ENCODE measurements around the gene DDX59.

Gene DDX59

GRCh38 chr1:200669314-200670241 lies at the start of gene DDX59:
TSS of gene DDX59 (minus strand) at chr1:200669907. CDS start at chr1:200666740, 3,167 bp downstream.
- DNase-seq: peak; percentile 87

- DNase-seq: no peak
These were observed 44.9 kb upstream of the DDX59 start for GRCh38 chr1:200714504-200715187.

DNA sequence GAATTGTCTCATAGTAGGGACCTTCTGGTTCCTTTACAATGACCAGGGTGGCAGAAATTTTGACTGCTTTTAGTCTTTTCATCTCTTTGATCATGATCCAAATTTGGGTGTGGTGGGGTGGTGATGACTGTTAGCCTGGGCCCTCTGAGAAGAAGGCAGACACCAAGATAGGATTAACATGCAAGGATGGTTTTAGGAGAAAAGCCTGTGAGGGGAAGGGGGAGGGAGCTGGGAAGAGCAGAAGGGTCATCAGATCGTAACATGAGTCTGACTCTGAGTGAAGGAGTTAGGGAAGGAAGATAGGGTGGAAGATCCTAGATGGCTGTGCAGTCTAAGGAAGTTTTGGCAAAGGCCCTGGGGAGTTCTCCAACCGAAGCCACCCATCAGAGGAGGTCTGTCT lies 40.5 kb upstream of the DDX59 start:
- DNase-seq: no peak

- DNase-seq: no peak
These were observed 39.1 kb upstream of the DDX59 start for GRCh38 chr1:200708769-200709168.

- no peak for DNase-seq
These were observed 38.5 kb upstream of the DDX59 start for GRCh38 chr1:200708161-200708560.

DNA sequence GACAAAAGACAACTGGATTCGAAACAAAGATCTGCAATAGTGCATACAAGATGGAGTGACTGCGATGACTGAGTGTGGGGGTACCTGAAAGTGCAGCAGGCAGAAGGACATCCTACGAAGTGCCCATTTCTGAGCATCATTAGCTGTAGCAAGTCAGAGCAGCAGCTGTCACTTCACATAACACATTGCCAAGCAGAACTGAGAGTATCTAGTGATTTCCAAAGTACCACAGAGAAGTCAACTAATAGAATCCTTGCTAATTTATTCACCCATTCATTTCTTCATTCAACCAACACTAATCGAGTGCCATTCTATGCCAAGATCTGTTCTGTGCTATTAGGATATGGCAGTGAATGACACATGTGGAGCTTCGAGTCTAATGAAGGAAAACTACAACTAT lies 37.4 kb upstream of the DDX59 start:
- no peak for DNase-seq

GRCh38 chr1:200706111-200706814 lies 36.6 kb upstream of the DDX59 start:
- no peak for DNase-seq

DNA sequence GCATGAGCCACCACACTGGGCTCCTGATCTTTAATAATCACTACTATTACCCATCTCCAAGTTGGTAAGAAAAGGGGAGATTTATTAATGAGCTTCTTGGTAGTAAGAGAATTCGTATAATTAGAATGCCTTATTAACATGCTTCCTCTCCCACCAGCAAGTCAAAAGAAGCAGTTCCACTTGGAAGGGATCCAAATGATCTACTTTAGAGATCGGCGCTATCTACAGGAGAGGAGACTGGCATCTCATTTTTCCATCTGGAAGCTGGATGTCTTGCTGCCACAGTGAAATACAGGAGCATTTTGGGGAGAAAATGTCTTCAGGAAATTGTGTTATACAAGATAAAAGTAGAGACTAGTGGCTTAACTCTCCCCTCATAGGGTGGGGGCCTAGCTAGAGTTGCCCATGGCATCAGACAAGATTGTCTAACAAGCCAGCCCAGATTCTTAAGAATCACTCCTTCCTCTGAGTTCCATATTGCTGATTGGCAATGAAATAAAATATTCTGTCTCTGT lies 35.3 kb upstream of the DDX59 start:
- no peak for DNase-seq

- no peak for DNase-seq
These were observed 30.2 kb upstream of the DDX59 start for GRCh38 chr1:200699871-200700270.

DNA sequence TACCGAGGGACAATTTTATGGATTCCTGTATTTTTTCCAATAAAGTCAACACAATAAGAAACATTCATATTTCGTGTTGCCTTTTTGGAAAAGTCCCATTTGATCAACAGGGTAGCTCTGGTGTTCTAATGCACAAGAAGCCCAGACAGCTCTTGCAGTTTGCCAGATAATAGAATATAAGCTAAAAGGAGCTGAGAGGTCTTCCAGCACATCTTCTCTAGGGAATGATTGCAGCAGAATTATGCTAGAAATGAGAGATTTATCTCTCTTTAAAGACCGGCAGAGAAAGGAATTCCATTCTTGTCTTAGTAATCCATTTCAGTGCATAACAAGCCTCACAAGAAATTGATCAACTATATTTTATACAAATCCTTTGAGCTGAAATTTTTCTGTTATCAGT lies 25.0 kb upstream of the DDX59 start:
- DNase-seq: no peak

DNA sequence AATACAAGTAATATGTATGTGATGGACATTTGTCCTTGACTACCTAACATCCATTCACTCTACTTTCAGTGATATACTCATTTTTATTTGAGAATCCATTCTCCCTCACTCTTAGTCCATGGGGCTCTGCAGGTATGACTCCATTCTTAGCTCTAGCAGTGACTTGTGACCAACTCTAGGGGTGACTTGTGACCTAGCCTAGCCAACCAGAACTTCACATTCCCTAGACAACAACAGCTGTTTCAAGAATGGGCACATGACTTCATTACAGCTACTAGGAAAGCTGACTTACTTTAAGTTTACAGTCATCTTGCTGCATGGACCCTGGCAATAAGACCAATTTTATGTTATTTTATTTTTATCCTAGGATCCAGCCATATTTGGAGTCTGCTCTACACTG lies 23.6 kb upstream of the DDX59 start:
- no peak for DNase-seq

- DNase-seq: no peak
These were observed 22.6 kb upstream of the DDX59 start for GRCh38 chr1:200692316-200692715.

DNA sequence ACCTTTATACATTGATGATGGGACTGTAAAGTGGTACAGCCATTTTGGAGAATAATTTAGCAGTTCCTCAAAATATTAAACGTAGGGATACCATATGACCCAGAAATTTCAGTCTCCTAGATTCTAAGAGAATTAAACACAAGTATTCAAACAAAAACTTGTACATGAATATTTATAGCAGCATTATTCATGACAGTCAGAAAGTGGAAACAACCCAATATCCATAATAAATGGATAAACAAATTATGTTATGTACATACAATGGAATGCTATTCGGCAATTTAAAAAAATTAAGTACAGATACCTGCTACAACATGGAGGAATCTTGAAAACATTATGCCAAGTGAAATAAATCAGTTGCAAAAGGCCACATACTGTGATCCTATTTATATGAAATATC lies 16.9 kb upstream of the DDX59 start:
- no peak for DNase-seq

GRCh38 chr1:200684015-200684414 lies 14.3 kb upstream of the DDX59 start:
- no peak for DNase-seq

DNA sequence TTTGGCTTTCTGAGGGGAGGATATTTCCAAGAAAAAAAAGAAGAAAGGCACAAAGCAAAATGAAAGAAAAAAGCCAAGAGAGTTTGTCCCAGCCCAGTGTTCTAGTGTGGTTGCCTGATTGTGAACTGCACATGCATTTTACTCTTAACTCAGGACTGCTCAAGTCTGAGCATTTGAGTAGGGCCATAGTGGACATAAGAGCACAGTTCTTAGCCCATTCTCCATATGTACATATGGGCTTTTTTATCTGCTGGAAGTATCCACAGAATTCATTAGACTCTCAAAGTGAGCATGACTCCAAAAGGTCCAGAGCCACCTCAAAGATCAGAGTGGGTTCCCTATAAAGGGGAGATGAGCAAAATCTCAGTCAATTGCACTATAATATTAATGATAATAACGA lies 13.6 kb upstream of the DDX59 start:
- DNase-seq: no peak

DNA sequence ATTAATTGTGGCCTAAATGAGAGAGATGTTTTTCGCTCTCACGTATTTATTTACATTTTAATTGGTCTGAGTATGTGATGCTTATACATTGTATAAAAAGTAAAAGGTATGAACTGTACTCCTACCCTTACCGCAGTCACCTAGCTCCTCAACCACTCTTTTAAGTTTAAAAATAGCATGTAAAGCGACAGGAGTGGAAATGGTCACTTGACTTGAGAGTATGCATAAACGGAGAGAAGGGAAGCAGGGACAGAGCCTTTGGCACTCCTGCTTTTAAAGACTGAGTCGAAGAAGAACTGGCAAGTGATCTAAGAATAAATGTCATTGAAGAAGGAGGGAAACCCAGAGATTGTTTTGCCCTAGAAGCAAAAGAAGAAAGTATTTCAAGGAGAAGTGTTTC lies 11.5 kb upstream of the DDX59 start:
- DNase-seq: no peak

DNA sequence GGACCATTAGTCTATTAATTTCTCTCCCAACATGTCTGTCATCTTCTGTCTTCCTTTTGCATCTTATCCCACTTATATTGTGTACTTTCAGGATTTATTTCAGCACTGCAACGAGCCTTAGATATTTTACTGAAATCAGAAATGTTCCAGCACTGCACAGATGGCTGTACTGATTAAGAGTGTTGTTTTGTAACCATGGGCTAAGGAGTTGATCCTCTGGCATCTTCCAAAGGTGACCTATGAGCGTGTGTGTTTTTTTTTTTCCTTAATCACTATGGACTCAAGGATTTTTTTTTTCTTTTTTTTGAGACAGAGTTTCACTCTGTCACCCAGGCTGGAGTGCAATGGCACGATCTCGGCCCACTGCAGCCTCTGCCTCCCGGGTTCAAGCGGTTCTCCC lies 7.1 kb upstream of the DDX59 start:
- no peak for DNase-seq

DNA sequence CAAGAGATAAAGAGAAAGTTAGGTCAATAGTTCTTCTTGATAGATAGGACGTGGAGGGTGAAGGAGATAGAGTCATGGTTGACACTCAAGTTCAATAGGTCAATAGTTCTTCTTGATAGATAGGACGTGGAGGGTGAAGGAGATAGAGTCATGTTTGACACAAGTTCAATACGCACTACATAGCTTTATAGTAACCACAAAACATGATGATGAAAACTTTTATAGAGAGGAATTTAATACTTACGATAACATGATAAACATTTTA lies 5.8 kb upstream of the DDX59 start:
- no peak for DNase-seq

DNA sequence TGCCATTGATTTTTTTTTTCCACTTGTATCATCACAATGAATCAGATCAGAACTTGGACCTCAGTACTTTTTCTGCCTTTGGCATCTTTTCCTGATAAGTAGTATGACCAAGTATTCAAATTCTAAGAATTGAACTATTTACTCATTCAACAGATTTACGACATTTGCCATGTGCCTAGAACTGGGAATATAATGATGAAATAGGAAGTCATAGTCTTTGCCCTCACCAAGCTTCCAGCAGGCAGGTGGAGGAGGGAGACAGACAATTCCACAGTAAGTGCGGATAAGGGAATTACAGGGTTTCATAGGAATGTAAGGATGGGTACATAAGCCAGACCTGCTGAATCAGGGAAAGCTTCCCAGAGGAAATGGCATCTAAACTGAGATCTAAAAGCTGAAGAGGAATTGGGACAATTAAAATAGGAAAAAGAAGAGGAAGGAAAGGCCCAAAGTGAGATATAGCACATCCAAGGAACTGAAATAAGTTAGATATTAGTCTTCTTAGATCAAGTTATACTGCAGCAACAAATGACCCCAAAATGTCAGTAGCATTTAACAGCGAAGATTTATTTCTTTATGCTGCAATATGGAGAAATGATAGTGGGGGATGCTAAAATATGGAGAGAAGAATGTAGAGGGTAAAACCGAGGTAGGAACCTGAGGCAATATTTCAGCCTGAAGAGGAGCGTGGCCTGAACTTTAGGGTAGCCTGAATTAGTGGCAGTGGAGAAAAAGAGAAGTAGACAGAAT lies 5.3 kb upstream of the DDX59 start:
- no peak for DNase-seq

DNA sequence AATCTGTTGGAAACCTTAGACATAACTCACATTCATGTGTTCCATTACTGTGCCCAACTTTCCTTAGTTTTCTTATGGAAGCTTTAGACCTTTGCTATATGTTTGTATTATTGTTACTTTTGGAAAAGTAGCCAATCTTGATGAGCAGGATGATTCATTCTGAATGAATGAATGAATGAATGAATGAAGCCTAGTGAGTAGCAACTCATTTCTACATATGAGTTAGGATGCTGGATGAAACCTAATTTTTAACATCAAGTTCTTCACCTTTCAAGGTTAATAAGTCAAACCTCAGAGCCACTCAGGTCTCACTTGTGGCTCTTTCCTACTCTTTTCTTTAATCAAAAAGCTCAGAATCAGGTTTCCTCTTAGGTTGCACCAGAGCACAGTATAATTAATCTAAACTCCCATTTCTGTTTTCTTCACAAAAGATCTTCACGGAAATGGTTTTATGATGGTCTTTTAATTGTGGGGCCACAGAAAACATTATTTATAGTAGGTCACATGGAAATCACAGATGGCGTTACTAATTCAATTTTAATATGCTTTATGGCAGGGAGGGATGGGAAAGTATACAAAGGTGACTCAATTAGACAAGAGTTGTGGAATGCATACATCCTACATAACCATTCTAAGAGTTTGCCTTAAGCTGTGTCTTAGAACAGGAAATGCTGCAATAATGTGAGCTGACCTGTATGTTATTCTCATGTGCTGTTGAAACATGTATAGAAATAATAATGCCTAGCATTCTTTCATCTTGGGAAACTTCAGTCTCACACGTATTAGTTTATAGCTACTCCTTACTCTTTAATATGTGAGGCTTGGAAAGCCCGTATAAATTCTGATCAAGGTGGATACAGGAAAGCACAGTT lies 4.5 kb upstream of the DDX59 start:
- DNase-seq: no peak

DNA sequence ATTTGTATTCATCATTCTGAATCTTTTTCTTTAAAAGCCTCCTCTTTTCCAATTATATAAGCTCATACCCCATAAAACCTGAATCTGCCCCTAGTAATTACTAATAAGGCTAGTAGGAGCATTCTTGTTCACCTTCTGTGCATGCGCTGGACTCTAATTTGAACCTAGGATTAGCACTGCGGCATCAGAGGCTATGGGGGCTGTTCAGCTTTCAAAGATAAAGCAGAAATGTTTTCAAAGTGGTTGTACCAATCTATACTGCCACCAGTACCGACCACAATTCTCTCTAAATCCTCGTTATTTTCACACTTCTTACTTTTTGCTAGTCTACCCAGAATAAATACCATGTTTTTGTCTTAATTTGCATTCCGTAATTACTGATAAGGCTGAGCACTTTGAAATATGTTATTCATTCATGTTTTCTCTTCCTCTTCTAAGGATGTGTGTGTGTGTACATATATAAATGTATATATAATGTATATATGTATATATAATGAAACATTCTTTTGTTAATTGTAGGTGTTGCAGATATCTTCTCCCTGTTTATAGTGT lies 1.6 kb upstream of the DDX59 start:
- DNase-seq: no peak
